ENCODE measurements around the gene MAP6D1. TPM values are rescaled to one million over a fixed set of nuclear protein-coding genes. Genes with fewer than 3 reads are reported as not detected.

The MAP6D1 gene
- total RNA-seq, 1 donor from 2014 or later: 1.9 TPM

DNA sequence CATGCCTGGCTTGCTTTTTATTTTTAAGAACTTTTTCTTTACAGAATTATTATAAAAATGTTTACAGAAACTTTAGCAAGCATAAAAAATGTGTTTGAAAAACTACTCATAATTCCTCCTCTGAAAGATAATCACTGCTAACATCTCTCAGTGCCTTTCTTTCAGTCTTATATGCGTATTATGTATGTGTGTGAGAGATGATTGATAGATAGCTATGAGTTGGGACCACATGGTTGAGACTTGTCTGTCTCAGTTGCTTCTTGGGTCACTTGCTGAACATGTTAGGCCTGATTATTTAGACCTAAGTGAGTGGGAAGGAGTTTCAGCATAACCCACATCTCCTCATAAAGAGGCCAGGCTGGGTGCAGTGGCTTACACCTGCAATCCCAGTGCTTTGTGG is 11.1 kb downstream of the MAP6D1 start:
- no peak for DNase-seq
- TF ChIP-seq, protein P1, sequence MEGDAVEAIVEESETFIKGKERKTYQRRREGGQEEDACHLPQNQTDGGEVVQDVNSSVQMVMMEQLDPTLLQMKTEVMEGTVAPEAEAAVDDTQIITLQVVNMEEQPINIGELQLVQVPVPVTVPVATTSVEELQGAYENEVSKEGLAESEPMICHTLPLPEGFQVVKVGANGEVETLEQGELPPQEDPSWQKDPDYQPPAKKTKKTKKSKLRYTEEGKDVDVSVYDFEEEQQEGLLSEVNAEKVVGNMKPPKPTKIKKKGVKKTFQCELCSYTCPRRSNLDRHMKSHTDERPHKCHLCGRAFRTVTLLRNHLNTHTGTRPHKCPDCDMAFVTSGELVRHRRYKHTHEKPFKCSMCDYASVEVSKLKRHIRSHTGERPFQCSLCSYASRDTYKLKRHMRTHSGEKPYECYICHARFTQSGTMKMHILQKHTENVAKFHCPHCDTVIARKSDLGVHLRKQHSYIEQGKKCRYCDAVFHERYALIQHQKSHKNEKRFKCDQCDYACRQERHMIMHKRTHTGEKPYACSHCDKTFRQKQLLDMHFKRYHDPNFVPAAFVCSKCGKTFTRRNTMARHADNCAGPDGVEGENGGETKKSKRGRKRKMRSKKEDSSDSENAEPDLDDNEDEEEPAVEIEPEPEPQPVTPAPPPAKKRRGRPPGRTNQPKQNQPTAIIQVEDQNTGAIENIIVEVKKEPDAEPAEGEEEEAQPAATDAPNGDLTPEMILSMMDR (IDR thresholded peaks at IDR 0.05): no peak
- ChIA-PET CTCF (no interaction called here), POLR2A (interaction anchor here (0.7 kb wide), 1 partner anchor 70 kb away, joined by 3 read pairs; no protein-coding TSS in a partner anchor)
- Mint-ChIP-seq H3K36me3 (ENCODE audit: low read depth) (peaks cover 46% of the 10 kb centered on the region), H3K27ac (no peak overlapping the region), H3K9me3 (no peaks in the 10 kb centered on the region), H3K4me1 (no peaks in the 10 kb centered on the region), H3K4me3 (no peak overlapping the region), H3K27me3 (no peaks in the 10 kb centered on the region)
- intact Hi-C loops (cut with micrococcal nuclease): no loop called here
- no peak for ATAC-seq (ENCODE audit: low read depth)

DNA sequence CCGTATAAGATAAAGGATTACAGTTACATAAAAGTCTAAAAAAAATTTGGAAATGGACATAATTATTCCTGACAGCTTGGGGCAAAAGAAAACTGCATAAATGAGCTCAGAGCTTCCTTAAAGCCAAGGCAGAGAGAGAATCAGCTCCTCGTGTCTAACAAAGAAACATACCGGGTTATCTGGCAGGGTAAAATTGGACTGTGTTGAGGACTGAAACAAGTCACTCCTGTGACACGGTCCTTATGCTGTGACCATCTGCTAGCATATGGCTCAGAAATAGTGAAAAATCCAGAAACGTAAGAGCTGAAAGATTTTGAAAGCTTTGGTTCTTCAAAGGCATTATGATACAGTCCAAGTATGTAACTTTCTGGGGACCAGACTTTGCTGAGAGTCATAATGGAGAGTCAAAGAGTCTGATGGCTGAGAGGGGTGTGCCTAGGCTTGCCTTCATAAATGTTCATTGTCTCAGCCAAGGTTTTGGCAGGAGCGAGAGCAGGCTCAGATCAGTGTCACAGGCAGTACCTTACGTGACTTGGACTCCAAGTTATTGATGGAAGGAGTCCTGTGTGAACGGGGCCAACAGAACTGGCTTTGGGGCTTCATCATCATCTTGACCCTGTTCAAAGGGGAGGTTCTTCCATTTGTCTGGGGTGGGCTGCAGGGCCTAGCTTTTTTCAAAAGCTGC is 12.5 kb downstream of the MAP6D1 start:
- Mint-ChIP-seq H3K36me3 (ENCODE audit: low read depth) (peaks cover 57% of the 10 kb centered on the region), H3K4me3 (no peak overlapping the region), H3K27me3 (no peaks in the 10 kb centered on the region), H3K9me3 (no peaks in the 10 kb centered on the region), H3K4me1 (no peaks in the 10 kb centered on the region), H3K27ac (no peak overlapping the region)
- intact Hi-C loops (cut with micrococcal nuclease): no loop called here
- TF ChIP-seq, protein P1 (IDR thresholded peaks at IDR 0.05): no peak
- DNase-seq: no peak
- ChIA-PET CTCF (no interaction called here), POLR2A (interaction anchor here (0.6 kb wide), 1 partner anchor 206 kb away, joined by 4 read pairs; no protein-coding TSS in a partner anchor)
- ATAC-seq (ENCODE audit: low read depth): no peak

DNA sequence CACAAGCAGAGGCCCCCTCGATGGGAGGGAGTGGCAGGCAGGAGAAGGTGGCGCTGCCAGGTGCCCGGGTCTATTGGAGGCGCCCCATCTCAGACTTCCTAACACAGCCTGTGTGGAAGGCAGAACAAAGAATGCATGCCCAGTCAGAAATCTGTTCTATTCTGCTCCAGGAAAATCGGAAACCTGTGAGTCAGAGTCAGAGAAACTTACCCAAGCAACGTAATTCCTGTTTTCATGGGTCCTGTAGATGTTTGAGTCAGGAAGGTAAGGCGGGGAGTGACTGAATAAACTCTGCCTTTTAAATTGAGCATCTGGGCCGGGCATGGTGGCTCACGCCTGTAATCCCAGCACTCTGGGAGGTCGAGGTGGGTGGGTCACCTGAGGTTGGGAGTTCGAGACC is 13.7 kb downstream of the MAP6D1 start:
- ChIA-PET CTCF (no interaction called here), POLR2A (no interaction called here)
- Mint-ChIP-seq H3K4me1 (no peaks in the 10 kb centered on the region), H3K4me3 (no peak overlapping the region), H3K27me3 (no peaks in the 10 kb centered on the region), H3K9me3 (no peaks in the 10 kb centered on the region), H3K36me3 (ENCODE audit: low read depth) (peaks cover 65% of the 10 kb centered on the region), H3K27ac (no peak overlapping the region)
- TF ChIP-seq, protein P1 (IDR thresholded peaks at IDR 0.05): no peak
- intact Hi-C loops (cut with micrococcal nuclease): no loop called here
- no peak for ATAC-seq (ENCODE audit: low read depth)
- DNase-seq: no peak

DNA sequence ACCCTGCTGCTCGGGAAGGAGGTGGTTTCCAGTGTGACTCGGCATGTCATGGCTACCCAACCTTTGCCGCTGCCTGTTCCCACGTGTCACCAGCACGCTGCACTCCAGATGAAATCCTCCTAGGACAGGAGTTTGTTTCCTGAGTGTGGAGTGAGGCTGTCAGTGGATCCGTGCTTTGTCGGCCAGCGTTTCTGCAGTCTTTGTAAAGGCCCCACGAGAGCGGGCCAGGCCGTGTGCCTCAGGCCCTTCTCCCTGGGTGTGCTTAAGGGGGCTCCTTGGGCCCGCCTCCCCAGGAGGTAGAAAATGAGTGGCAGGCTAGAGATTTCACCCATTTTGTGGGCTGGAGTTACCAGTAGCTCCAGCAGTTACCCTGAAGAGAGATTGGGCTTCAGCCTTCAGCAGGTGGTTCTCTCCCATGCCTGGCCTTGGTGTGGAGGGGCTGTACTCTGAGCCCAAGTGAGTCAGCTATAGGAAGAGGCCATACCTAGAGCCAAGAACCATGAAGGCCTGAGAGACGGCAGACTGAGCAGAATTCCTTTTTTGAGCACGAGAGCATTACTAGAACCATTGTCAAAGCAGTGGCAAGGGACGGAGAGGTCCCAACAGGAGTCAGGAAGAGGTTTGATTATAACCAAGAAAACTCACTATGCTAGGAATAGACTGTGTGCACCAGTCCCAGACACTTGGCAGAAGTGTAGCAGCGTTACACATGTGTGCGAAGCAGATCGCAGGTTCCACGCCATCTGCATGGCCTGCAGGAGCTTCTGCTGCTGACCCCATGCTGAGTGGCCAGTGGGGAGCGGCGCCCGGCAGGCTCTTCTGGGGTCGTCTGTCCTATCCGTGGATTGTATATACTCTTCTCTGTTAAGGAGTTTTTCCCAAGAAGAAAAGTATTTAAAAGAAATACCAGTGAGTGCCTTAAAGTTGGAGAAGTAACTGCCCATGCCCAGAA is 14.5 kb downstream of the MAP6D1 start:
- peaks cover 64% of the 10 kb centered on the region for H3K36me3 Mint-ChIP-seq (ENCODE audit: low read depth)
- H3K27ac Mint-ChIP-seq: no peak overlapping the region
- DNase-seq (no peak), ATAC-seq (ENCODE audit: low read depth) (no peak)
- H3K9me3 Mint-ChIP-seq: no peaks in the 10 kb centered on the region
- H3K4me1 Mint-ChIP-seq: no peaks in the 10 kb centered on the region
- ChIA-PET POLR2A (no interaction called here), CTCF (no interaction called here)
- intact Hi-C loops (cut with micrococcal nuclease): no loop called here
- TF ChIP-seq, protein P1 (IDR thresholded peaks at IDR 0.05): no peak
- H3K27me3 Mint-ChIP-seq: no peaks in the 10 kb centered on the region
- no peak overlapping the region for H3K4me3 Mint-ChIP-seq

DNA sequence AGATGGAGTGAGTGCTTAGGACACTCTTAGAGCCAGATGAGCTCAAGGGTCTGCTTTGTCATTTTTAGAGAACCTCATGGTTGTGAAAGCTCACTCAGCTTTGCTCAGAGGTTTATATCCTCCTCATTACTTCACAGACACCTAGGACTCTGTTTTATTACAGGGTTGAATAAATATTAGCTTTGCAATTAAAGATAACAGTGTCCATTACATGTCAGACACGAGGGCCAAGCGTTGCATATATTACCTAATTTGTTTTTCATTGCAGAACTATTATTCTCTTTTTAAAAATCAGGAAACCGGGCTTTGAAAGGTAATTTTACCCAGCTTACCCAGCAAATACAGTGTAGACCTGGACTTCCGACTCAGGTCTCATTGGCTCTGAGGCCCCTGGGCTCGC is 16.1 kb downstream of the MAP6D1 start:
- ATAC-seq (ENCODE audit: low read depth) (no peak), DNase-seq (no peak)
- POLR2A ChIA-PET: no interaction called here
- H3K36me3 Mint-ChIP-seq (ENCODE audit: low read depth): peaks cover 68% of the 10 kb centered on the region
- no peak overlapping the region for H3K4me3 Mint-ChIP-seq
- H3K27ac Mint-ChIP-seq: no peak overlapping the region
- H3K4me1 Mint-ChIP-seq: no peaks in the 10 kb centered on the region
- CTCF ChIA-PET: no interaction called here
- intact Hi-C loops (cut with micrococcal nuclease): no loop called here
- no peaks in the 10 kb centered on the region for H3K9me3 Mint-ChIP-seq
- no peaks in the 10 kb centered on the region for H3K27me3 Mint-ChIP-seq
- TF ChIP-seq, protein P1 (IDR thresholded peaks at IDR 0.05): no peak

All from activated B cell treated with CpG ODN at 0.5 μM for 24 hours (primary cell).